RWPE2 (cell line): ENCODE data around the gene USP40.
"Not testable (repeated sequence)": the region's sequence is repeated elsewhere in the genome, so short reads cannot be mapped to it uniquely, and the experiment has no call there.

ENCODE experiments used
- ATAC-seq: fragments of 200-7000 bp; cut with Tn5 transposase; 3 replicates; pipeline ENCODE4 v1.9.1; 2021; ENCODE audit warnings: low read depth
- DNase-seq: peaks from one replicate; pipeline ENCODE4 v3.0.0-alpha.2; 2020; ENCODE audit warnings: low spot score
- H3K27ac ChIP-seq: fragments of 450-650 bp; 2 replicates; pipeline ENCODE4 v1.5.1; 2017; ENCODE audit warnings: mild to moderate bottlenecking; ENCODE audit not compliant: poor library complexity, severe bottlenecking
- H3K27me3 ChIP-seq: fragments of 250-450 bp; sonication (Bioruptor Pico); 2 replicates; pipeline ENCODE4 v1.5.1; 2021; ENCODE audit warnings: mild to moderate bottlenecking, moderate library complexity; ENCODE audit not compliant: insufficient read depth, poor library complexity, severe bottlenecking
- H3K36me3 ChIP-seq: fragments of 250-450 bp; sonication (Bioruptor Pico); 2 replicates; pipeline ENCODE4 v1.5.1; 2020; ENCODE audit warnings: low read depth, mild to moderate bottlenecking, moderate library complexity
- H3K4me1 ChIP-seq: fragments of 250-450 bp; sonication (Bioruptor Pico); 2 replicates; pipeline ENCODE4 v1.5.1; 2021; ENCODE audit warnings: mild to moderate bottlenecking, moderate library complexity; ENCODE audit not compliant: insufficient read depth, poor library complexity, severe bottlenecking
- H3K4me3 ChIP-seq: fragments of 250-450 bp; sonication (Bioruptor Pico); 2 replicates; pipeline ENCODE4 v1.5.1; 2021; ENCODE audit warnings: mild to moderate bottlenecking, moderate library complexity; ENCODE audit not compliant: severe bottlenecking
- H3K9me3 ChIP-seq: fragments of 250-450 bp; sonication (Bioruptor Pico); 2 replicates; pipeline ENCODE4 v1.5.1; 2021; ENCODE audit warnings: mild to moderate bottlenecking, moderate library complexity; ENCODE audit not compliant: severe bottlenecking
- TF ChIP-seq, protein P1 (sequence below): fragments of 450-650 bp; IDR thresholded peaks from one replicate; pipeline ENCODE4 v1.5.1; 2017; ENCODE audit warnings: mild to moderate bottlenecking, moderate library complexity; ENCODE audit not compliant: poor library complexity, severe bottlenecking

USP40 gene

DNA sequence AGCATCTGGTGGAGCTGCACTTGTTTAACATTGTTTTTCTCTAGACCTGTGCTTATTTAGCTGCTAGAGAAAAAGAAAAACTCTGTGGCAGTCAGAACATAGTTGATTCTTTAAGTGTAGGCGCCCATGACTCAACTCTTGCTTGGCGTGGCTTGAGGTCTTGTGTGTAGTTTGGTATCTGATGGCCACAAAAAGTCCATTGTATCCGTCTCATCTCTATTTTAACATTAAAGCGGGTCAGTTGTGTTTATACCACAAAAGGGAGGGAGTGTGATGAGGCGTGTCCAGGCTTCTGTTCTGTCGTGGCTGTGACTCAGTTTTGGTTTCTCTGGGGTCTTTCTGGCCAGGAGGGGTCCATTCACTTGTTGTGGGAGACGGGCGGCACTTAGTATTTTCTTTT is 26.6 kb upstream of the USP40 start:
- no peak for DNase-seq
- H3K27me3 ChIP-seq: no peaks in the 10 kb centered on the region
- H3K27ac ChIP-seq: no peak overlapping the region
- no peaks in the 10 kb centered on the region for H3K4me1 ChIP-seq
- TF ChIP-seq, protein P1, sequence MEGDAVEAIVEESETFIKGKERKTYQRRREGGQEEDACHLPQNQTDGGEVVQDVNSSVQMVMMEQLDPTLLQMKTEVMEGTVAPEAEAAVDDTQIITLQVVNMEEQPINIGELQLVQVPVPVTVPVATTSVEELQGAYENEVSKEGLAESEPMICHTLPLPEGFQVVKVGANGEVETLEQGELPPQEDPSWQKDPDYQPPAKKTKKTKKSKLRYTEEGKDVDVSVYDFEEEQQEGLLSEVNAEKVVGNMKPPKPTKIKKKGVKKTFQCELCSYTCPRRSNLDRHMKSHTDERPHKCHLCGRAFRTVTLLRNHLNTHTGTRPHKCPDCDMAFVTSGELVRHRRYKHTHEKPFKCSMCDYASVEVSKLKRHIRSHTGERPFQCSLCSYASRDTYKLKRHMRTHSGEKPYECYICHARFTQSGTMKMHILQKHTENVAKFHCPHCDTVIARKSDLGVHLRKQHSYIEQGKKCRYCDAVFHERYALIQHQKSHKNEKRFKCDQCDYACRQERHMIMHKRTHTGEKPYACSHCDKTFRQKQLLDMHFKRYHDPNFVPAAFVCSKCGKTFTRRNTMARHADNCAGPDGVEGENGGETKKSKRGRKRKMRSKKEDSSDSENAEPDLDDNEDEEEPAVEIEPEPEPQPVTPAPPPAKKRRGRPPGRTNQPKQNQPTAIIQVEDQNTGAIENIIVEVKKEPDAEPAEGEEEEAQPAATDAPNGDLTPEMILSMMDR: no peak
- no peaks in the 10 kb centered on the region for H3K36me3 ChIP-seq
- no peak for ATAC-seq
- no peak overlapping the region for H3K4me3 ChIP-seq
- H3K9me3 ChIP-seq: no peaks in the 10 kb centered on the region

- ATAC-seq, H3K9me3 ChIP-seq, H3K27ac ChIP-seq: not testable (repeated sequence)
These were observed 26.1 kb upstream of the USP40 start for GRCh38 chr2:233592706-233593105.

DNA sequence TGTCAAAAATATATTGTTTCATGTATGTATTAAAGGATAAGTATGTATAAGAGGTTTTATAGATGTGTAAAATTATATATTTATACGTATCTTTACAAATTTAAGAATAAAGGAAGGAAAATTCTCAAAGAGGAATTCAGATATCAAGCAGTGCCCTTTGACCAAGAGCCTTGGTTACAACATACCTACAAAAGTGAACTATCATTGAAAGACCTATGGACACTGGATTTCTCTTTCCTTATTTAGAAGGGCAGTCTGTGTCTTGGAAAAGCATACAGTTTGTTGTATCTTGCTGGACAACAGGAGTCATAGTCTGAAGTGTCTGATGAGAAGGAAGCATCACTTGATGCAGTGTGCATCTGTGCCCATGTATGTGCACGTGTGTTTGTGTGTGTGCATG is 21.8 kb upstream of the USP40 start:
- Histone ChIP-seq H3K4me1 (no peaks in the 10 kb centered on the region), H3K4me3 (no peak overlapping the region), H3K9me3 (no peaks in the 10 kb centered on the region), H3K27ac (no peak overlapping the region), H3K36me3 (no peaks in the 10 kb centered on the region), H3K27me3 (no peaks in the 10 kb centered on the region)
- TF ChIP-seq, protein P1: no peak
- DNase-seq (no peak), ATAC-seq (no peak)

More at GRCh38 chr2:233592706-233593105, 26.1 kb upstream of the USP40 start:
- H3K36me3 ChIP-seq, H3K27me3 ChIP-seq, DNase-seq, H3K4me1 ChIP-seq, H3K4me3 ChIP-seq: not testable (repeated sequence)

GRCh38 chr2:233584210-233584609 is 17.6 kb upstream of the USP40 start:
- no peak for ATAC-seq
- Histone ChIP-seq H3K9me3 (no peaks in the 10 kb centered on the region), H3K4me1 (no peaks in the 10 kb centered on the region), H3K36me3 (no peaks in the 10 kb centered on the region), H3K27ac (no peak overlapping the region), H3K4me3 (no peak overlapping the region), H3K27me3 (no peaks in the 10 kb centered on the region)
- TF ChIP-seq, protein P1: no peak
- no peak for DNase-seq

DNA sequence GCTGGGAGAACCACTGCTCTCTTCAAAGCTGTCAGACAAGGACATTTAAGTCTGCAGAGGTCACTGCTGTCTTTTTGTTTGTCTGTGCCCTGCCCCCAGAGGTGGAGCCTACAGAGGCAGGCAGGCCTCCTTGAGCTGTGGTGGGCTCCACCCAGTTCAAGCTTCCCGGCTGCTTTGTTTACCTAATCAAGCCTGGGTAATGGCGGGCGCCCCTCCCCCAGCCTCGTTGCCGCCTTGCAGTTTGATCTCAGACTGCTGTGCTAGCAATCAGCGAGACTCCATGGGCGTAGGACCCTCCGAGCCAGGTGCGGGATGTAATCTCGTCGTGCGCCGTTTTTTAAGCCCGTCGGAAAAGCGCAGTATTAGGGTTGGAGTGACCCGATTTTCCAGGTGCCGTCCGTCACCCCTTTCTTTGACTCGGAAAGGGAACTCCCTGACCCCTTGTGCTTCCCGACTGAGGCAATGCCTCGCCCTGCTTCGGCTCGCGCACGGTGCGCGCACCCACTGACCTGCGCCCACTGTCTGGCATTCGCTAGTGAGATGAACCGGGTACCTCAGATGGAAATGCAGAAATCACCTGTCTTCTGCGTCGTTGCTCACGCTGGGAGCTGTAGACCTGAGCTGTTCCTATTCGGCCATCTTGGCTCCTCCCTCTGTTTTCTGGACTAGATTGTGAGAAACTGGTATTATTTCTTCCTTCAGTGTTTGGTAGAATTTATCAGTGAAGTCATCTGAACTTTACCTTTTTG is 16.8 kb upstream of the USP40 start:
- H3K27me3 ChIP-seq, H3K4me1 ChIP-seq, ATAC-seq, H3K9me3 ChIP-seq, H3K27ac ChIP-seq, H3K4me3 ChIP-seq, H3K36me3 ChIP-seq, DNase-seq: not testable (repeated sequence)

- ATAC-seq: not testable (repeated sequence)
These were observed 10.8 kb upstream of the USP40 start for GRCh38 chr2:233577341-233577740.

More at GRCh38 chr2:233577341-233577740, 10.8 kb upstream of the USP40 start:
- not testable (repeated sequence) for H3K4me3 ChIP-seq, DNase-seq, H3K36me3 ChIP-seq, H3K4me1 ChIP-seq, H3K27ac ChIP-seq, H3K27me3 ChIP-seq, H3K9me3 ChIP-seq
